Activated naive CD8-positive, alpha-beta T cell treated with anti-CD3 and anti-CD28 coated beads, Interleukin-2, amount 10 ng/mL, durations not matched to agents 7 days and 5 days (primary cell): ENCODE results near the gene CACNA1F. TPM values are rescaled to one million over a fixed set of nuclear protein-coding genes. Genes with fewer than 3 reads are reported as not detected.

Experiments used
- ATAC-seq: fragments of 150-1000 bp; cut with Tn5 transposase; one replicate; pipeline ENCODE4 v1.10.0; 2021; ENCODE audit warnings: low read depth, moderate library complexity
- POLR2A ChIA-PET: fragments of 350-600 bp; sonication (Branson Sonifier 250); formaldehyde crosslinking; loops from one replicate; lab custom pipeline; 2021; ENCODE audit warnings: antibody characterized with exemption; lab: Charles Lee
- DNase-seq: peaks from one replicate; pipeline ENCODE4 v3.0.0; 2021
- H3K27ac Mint-ChIP-seq: one replicate; pipeline ENCODE4 v1.8.0; 2022; ENCODE audit warnings: mild to moderate bottlenecking, mixed read lengths
- H3K27me3 Mint-ChIP-seq: one replicate; pipeline ENCODE4 v1.8.0; 2022; ENCODE audit warnings: mild to moderate bottlenecking, moderate library complexity, mixed read lengths
- H3K36me3 Mint-ChIP-seq: one replicate; pipeline ENCODE4 v1.8.0; 2021; ENCODE audit warnings: mild to moderate bottlenecking, mixed read lengths
- H3K4me1 Mint-ChIP-seq: one replicate; pipeline ENCODE4 v1.8.0; 2021; ENCODE audit warnings: mixed read lengths
- H3K4me3 Mint-ChIP-seq: one replicate; pipeline ENCODE4 v1.8.0; 2022; ENCODE audit warnings: mild to moderate bottlenecking, moderate library complexity, mixed read lengths
- H3K9me3 Mint-ChIP-seq: one replicate; pipeline ENCODE4 v1.8.0; 2021; ENCODE audit warnings: mixed read lengths
- total RNA-seq, 2 experiments: library from RNA; stranded (reverse); gene quantifications; one replicate each; pipeline ENCODE4 v1.2.3, GENCODE V29; 2021

The CACNA1F gene
- total RNA-seq, 2 experiments from 2014 or later = 1.7 to 2.2 TPM

GRCh38 chrX:49198540-49199314 is 34.4 kb downstream of the CACNA1F start:
- Mint-ChIP-seq H3K4me1 (peaks cover 13% of the 10 kb centered on the region), H3K36me3 (no peaks in the 10 kb centered on the region), H3K9me3 (no peaks in the 10 kb centered on the region), H3K27ac (peak overlapping the region; percentile 60), H3K27me3 (no peaks in the 10 kb centered on the region), H3K4me3 (peak overlapping the region; percentile 65)
- ATAC-seq (no peak), DNase-seq (no peak)
- POLR2A ChIA-PET = no interaction called here

- Mint-ChIP-seq H3K27me3 (no peaks in the 10 kb centered on the region), H3K4me3 (no peak overlapping the region), H3K4me1 (peaks cover 22% of the 10 kb centered on the region), H3K9me3 (no peaks in the 10 kb centered on the region), H3K36me3 (no peaks in the 10 kb centered on the region), H3K27ac (no peak overlapping the region)
- ATAC-seq (no peak), DNase-seq (no peak)
- POLR2A ChIA-PET = no interaction called here
Measured at GRCh38 chrX:49197543-49198087, 35.5 kb downstream of the CACNA1F start.

GRCh38 chrX:49193542-49193964 is 39.6 kb downstream of the CACNA1F start:
- POLR2A ChIA-PET = interaction anchor here (1.0 to 2.0 kb wide), 4 partner anchors 26 to 98 kb away, joined by 3 to 12 read pairs (median 6); partner anchors contain the start of gene PPP1R3F
- ATAC-seq (no peak), DNase-seq (no peak)
- Mint-ChIP-seq H3K9me3 (no peaks in the 10 kb centered on the region), H3K4me3 (peak overlapping the region; percentile 3), H3K27me3 (no peaks in the 10 kb centered on the region), H3K4me1 (peaks cover 33% of the 10 kb centered on the region), H3K27ac (peak overlapping the region; percentile 78), H3K36me3 (no peaks in the 10 kb centered on the region)

- H3K27me3 Mint-ChIP-seq = no peaks in the 10 kb centered on the region
- peak overlapping the region; percentile 78 for H3K27ac Mint-ChIP-seq
- POLR2A ChIA-PET = interaction anchor here (1.0 to 2.0 kb wide), 4 partner anchors 25 to 98 kb away, joined by 3 to 12 read pairs (median 6); partner anchors contain the start of gene PPP1R3F
- H3K36me3 Mint-ChIP-seq = no peaks in the 10 kb centered on the region
- H3K4me1 Mint-ChIP-seq = peaks cover 30% of the 10 kb centered on the region
- DNase-seq (no peak), ATAC-seq (no peak)
- peak overlapping the region; percentile 60 for H3K4me3 Mint-ChIP-seq
- no peaks in the 10 kb centered on the region for H3K9me3 Mint-ChIP-seq
Measured at GRCh38 chrX:49192722-49193328, 40.3 kb downstream of the CACNA1F start.

GRCh38 chrX:49191574-49192011 is 41.5 kb downstream of the CACNA1F start:
- DNase-seq (no peak), ATAC-seq (peak; percentile 19)
- POLR2A ChIA-PET = interaction anchor here (0.9 to 1.7 kb wide), 5 partner anchors 20 to 78 kb away, joined by 3 to 15 read pairs (median 4); partner anchors contain the start of gene PLP2
- Mint-ChIP-seq H3K27me3 (no peaks in the 10 kb centered on the region), H3K36me3 (no peaks in the 10 kb centered on the region), H3K9me3 (no peaks in the 10 kb centered on the region), H3K4me3 (peak overlapping the region; percentile 95), H3K27ac (peak overlapping the region; percentile 96), H3K4me1 (peaks cover 30% of the 10 kb centered on the region)

GRCh38 chrX:49190821-49191573 is 42.1 kb downstream of the CACNA1F start:
- no peaks in the 10 kb centered on the region for H3K27me3 Mint-ChIP-seq
- no peaks in the 10 kb centered on the region for H3K9me3 Mint-ChIP-seq
- H3K27ac Mint-ChIP-seq = peak overlapping the region; percentile 96
- peak overlapping the region; percentile 95 for H3K4me3 Mint-ChIP-seq
- POLR2A ChIA-PET = interaction anchor here (0.7 to 1.7 kb wide), 6 partner anchors 20 to 114 kb away, joined by 3 to 15 read pairs (median 4); partner anchors contain the start of gene PLP2
- peaks cover 30% of the 10 kb centered on the region for H3K4me1 Mint-ChIP-seq
- no peaks in the 10 kb centered on the region for H3K36me3 Mint-ChIP-seq
- DNase-seq (peak; percentile 73), ATAC-seq (peak; percentile 92)

GRCh38 chrX:49189606-49190005 is 43.5 kb downstream of the CACNA1F start:
- Mint-ChIP-seq H3K36me3 (no peaks in the 10 kb centered on the region), H3K27ac (peak overlapping the region; percentile 63), H3K27me3 (no peaks in the 10 kb centered on the region), H3K9me3 (no peaks in the 10 kb centered on the region), H3K4me3 (peak overlapping the region; percentile 95), H3K4me1 (peaks cover 31% of the 10 kb centered on the region)
- no peak for ATAC-seq
- POLR2A ChIA-PET = interaction anchor here (1.0 kb wide), 1 partner anchor 21 kb away, joined by 3 read pairs; no protein-coding TSS in a partner anchor
- no peak for DNase-seq

- DNase-seq = no peak
- POLR2A ChIA-PET = no interaction called here
- H3K9me3 Mint-ChIP-seq = no peaks in the 10 kb centered on the region
- ATAC-seq = no peak
- H3K36me3 Mint-ChIP-seq = no peaks in the 10 kb centered on the region
- no peaks in the 10 kb centered on the region for H3K27me3 Mint-ChIP-seq
- H3K27ac Mint-ChIP-seq = peak overlapping the region; percentile 34
- H3K4me3 Mint-ChIP-seq = no peak overlapping the region
- peaks cover 32% of the 10 kb centered on the region for H3K4me1 Mint-ChIP-seq
Measured at GRCh38 chrX:49188468-49189076, 44.6 kb downstream of the CACNA1F start.

GRCh38 chrX:49187526-49187925 is 45.6 kb downstream of the CACNA1F start:
- Mint-ChIP-seq H3K4me1 (peaks cover 24% of the 10 kb centered on the region), H3K9me3 (no peaks in the 10 kb centered on the region), H3K27me3 (no peaks in the 10 kb centered on the region), H3K36me3 (peaks cover under 1% of the 10 kb centered on the region), H3K4me3 (no peak overlapping the region), H3K27ac (no peak overlapping the region)
- ATAC-seq (no peak), DNase-seq (no peak)
- POLR2A ChIA-PET = no interaction called here

- H3K27me3 Mint-ChIP-seq = no peaks in the 10 kb centered on the region
- peaks cover 21% of the 10 kb centered on the region for H3K4me1 Mint-ChIP-seq
- H3K27ac Mint-ChIP-seq = no peak overlapping the region
- peak overlapping the region; percentile 93 for H3K4me3 Mint-ChIP-seq
- DNase-seq (no peak), ATAC-seq (no peak)
- POLR2A ChIA-PET = no interaction called here
- peaks cover 6% of the 10 kb centered on the region for H3K36me3 Mint-ChIP-seq
- H3K9me3 Mint-ChIP-seq = no peaks in the 10 kb centered on the region
Measured at GRCh38 chrX:49187028-49187394, 46.1 kb downstream of the CACNA1F start.

- POLR2A ChIA-PET = interaction anchor here (0.6 to 1.4 kb wide), 2 partner anchors 15 to 156 kb away, joined by 3 to 4 read pairs; no protein-coding TSS in a partner anchor
- no peaks in the 10 kb centered on the region for H3K27me3 Mint-ChIP-seq
- no peaks in the 10 kb centered on the region for H3K9me3 Mint-ChIP-seq
- peak within 1 kb of the TSS; percentile 88 for H3K27ac Mint-ChIP-seq
- H3K4me1 Mint-ChIP-seq = peaks cover 20% of the 10 kb centered on the region
- peak; percentile 11 for ATAC-seq
- H3K4me3 Mint-ChIP-seq = peak within 1 kb of the TSS; percentile 93
- peaks cover 6% of the 10 kb centered on the region for H3K36me3 Mint-ChIP-seq
- peak; percentile 81 for DNase-seq
Measured at GRCh38 chrX:49186125-49187027, 46.8 kb downstream of the CACNA1F start, which contains the start of gene PRICKLE3. PRICKLE3 (minus strand) TSS chrX:49186373; CDS start chrX:49186297, 76 bp downstream.
